HepG2 (cell line): ENCODE data around the gene HMGN4. TPM values are rescaled to one million over a fixed set of nuclear protein-coding genes. Genes with fewer than 3 reads are reported as not detected.

Experiments used
- DNMT1 ChIP-seq: sonication (generic); formaldehyde crosslinking; IDR thresholded peaks from 2 replicates; pipeline ENCODE4 v1.5.1; 2020; ENCODE audit warnings: mild to moderate bottlenecking, missing genetic modification reagents
- DPF2 ChIP-seq: sonication (generic); formaldehyde crosslinking; IDR thresholded peaks from 2 replicates; pipeline ENCODE4 v1.4.0; 2020; ENCODE audit warnings: mild to moderate bottlenecking, low read depth, missing genetic modification reagents, borderline replicate concordance
- ETV5 ChIP-seq: IDR thresholded peaks from 2 replicates; pipeline ENCODE4 v1.6.1; 2018; ENCODE audit warnings: missing biosample characterization, missing genetic modification reagents, inconsistent platforms, borderline replicate concordance
- MED8 ChIP-seq: sonication (generic); formaldehyde crosslinking; IDR thresholded peaks from 2 replicates; pipeline ENCODE4 v1.8.1; 2023; ENCODE audit warnings: mild to moderate bottlenecking, missing genetic modification reagents; ENCODE audit not compliant: insufficient replicate concordance
- MTF1 ChIP-seq: sonication (generic); formaldehyde crosslinking; IDR thresholded peaks from 2 replicates; pipeline ENCODE4 v1.5.0; 2020; ENCODE audit warnings: missing genetic modification reagents
- NFATC3 ChIP-seq: sonication (generic); formaldehyde crosslinking; IDR thresholded peaks from 2 replicates; pipeline ENCODE4 v1.5.1; 2020; ENCODE audit warnings: mild to moderate bottlenecking, missing genetic modification reagents
- NFE2 ChIP-seq: sonication (generic); formaldehyde crosslinking; IDR thresholded peaks from 2 replicates; pipeline ENCODE4 v1.4.0; 2020; ENCODE audit warnings: missing genetic modification reagents
- ONECUT2 ChIP-seq: sonication (generic); formaldehyde crosslinking; IDR thresholded peaks from 2 replicates; pipeline ENCODE4 v1.4.0; 2020; ENCODE audit warnings: missing genetic modification reagents
- SNAPC4 ChIP-seq: sonication (generic); formaldehyde crosslinking; IDR thresholded peaks from 2 replicates; pipeline ENCODE4 v1.4.0; 2020; ENCODE audit warnings: mild to moderate bottlenecking, missing genetic modification reagents
- SOX5 ChIP-seq: IDR thresholded peaks from 2 replicates; pipeline ENCODE4 v1.6.1; 2016; ENCODE audit warnings: borderline replicate concordance
- ZNF142 ChIP-seq: sonication (generic); formaldehyde crosslinking; IDR thresholded peaks from 2 replicates; pipeline ENCODE4 v1.4.0; 2020; ENCODE audit warnings: missing genetic modification reagents
- ZNF44 ChIP-seq: sonication (generic); formaldehyde crosslinking; IDR thresholded peaks from 2 replicates; pipeline ENCODE4 v1.5.1; 2020; ENCODE audit warnings: mild to moderate bottlenecking, missing genetic modification reagents
- ZNF496 ChIP-seq: sonication (generic); formaldehyde crosslinking; IDR thresholded peaks from 2 replicates; pipeline ENCODE4 v1.8.1; 2023; ENCODE audit warnings: mild to moderate bottlenecking, moderate library complexity, missing genetic modification reagents; ENCODE audit not compliant: insufficient replicate concordance
- ZNF570 ChIP-seq: sonication (generic); formaldehyde crosslinking; IDR thresholded peaks from 2 replicates; pipeline ENCODE4 v1.4.0; 2020; ENCODE audit warnings: mild to moderate bottlenecking, missing genetic modification reagents, borderline replicate concordance
- ZNF615 ChIP-seq: sonication (generic); formaldehyde crosslinking; IDR thresholded peaks from 2 replicates; pipeline ENCODE4 v1.5.0; 2020; ENCODE audit warnings: mild to moderate bottlenecking, missing genetic modification reagents, borderline replicate concordance
- ZNF616 ChIP-seq: sonication (generic); formaldehyde crosslinking; IDR thresholded peaks from 2 replicates; pipeline ENCODE4 v1.5.0; 2020; ENCODE audit warnings: low read depth, mild to moderate bottlenecking, missing genetic modification reagents
- ZNF766 ChIP-seq: sonication (generic); formaldehyde crosslinking; IDR thresholded peaks from 2 replicates; pipeline ENCODE4 v1.5.0; 2020; ENCODE audit warnings: missing genetic modification reagents, borderline replicate concordance
- polyA plus RNA-seq, 8 experiments: library from polyadenylated mRNA; depleted of rRNA in 3 of 8; stranded (reverse) in 7 of 8; unstranded in 1 of 8; fragments of >200 nt; fragmentation: Illumina TruSeq in 4 of 8; extraction: Trizol in 4 of 8; gene quantifications; 2 replicates each; pipeline versions ENCODE4 v1.2.1 to v1.2.3, GENCODE V29; 2011 to 2016; ENCODE audit warnings: low read depth in 4 of 8, missing spikeins in 1 of 8, mixed read lengths in 1 of 8; ENCODE audit not compliant: insufficient read depth in 1 of 8
- total RNA-seq, 5 experiments: library from RNA; depleted of rRNA; stranded (reverse); fragments of >200 nt; fragmentation: Illumina TruSeq; extraction: Trizol; gene quantifications; 2 replicates each; pipeline ENCODE4 v1.2.3, GENCODE V29; 2016; ENCODE audit warnings: low read depth in 1 of 5

HMGN4 gene
- total and polyA plus RNA-seq, 2 of the 13 experiments (the other 11 are each of a cell fraction or from before 2014, with no cell fraction given): 39.9 to 52.1 TPM

- TF ChIP-seq ZNF142 (no peak), MED8 (CRISPR knock-in tag) (peak; percentile 21), ZNF615 (no peak), ONECUT2 (CRISPR knock-in tag) (no peak), NFE2 (CRISPR knock-in tag) (no peak), NFATC3 (CRISPR knock-in tag) (no peak), ZNF496 (CRISPR knock-in tag) (no peak), SNAPC4 (0 out of 2 replicates have a peak, but pooled peaks have one; percentile 62), ZNF616 (no peak), DPF2 (CRISPR knock-in tag) (no peak), ETV5 (CRISPR knock-in tag) (peak; percentile 85), ZNF570 (CRISPR knock-in tag) (no peak), ZNF44 (CRISPR knock-in tag) (no peak), ZNF766 (no peak; the same call in 1 of the 2 replicates), DNMT1 (CRISPR knock-in tag) (no peak), MTF1 (CRISPR knock-in tag) (no peak), SOX5 (CRISPR knock-in tag) (peak; percentile 32; the same call in 1 of the 2 replicates)
Measured at GRCh38 chr6:26550250-26550993, 12.3 kb downstream of the HMGN4 start (continued).
